RPMI8226 (cell line): ENCODE data around the gene LCN6.
"Not testable (repeated sequence)": the region's sequence is repeated elsewhere in the genome, so short reads cannot be mapped to it uniquely, and the experiment has no call there.

ENCODE experiments used
- DNase-seq: peaks from one replicate; pipeline ENCODE4 v3.0.0-alpha.2; 2015

The LCN6 gene

DNA sequence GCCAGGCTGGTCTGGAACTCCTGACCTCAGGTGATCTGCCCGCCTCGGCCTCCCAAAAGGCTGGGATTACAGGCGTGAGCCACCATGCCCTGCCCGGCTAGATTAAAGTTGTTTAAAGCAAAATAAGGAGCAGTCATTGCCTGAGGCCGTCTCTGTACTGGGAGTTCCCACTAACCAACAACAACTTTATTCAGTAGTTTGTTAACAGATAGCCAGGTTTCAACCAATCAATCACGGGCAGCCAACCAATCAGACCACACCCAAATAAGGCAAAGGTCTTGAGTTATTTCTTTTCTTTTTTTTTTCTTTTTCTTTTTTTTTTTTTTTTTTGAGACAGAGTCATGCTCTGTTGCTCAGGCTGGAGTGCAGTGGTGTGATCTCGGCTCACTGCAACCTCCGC is 43.6 kb downstream of the LCN6 start:
- DNase-seq, result not testable (repeated sequence)

DNA sequence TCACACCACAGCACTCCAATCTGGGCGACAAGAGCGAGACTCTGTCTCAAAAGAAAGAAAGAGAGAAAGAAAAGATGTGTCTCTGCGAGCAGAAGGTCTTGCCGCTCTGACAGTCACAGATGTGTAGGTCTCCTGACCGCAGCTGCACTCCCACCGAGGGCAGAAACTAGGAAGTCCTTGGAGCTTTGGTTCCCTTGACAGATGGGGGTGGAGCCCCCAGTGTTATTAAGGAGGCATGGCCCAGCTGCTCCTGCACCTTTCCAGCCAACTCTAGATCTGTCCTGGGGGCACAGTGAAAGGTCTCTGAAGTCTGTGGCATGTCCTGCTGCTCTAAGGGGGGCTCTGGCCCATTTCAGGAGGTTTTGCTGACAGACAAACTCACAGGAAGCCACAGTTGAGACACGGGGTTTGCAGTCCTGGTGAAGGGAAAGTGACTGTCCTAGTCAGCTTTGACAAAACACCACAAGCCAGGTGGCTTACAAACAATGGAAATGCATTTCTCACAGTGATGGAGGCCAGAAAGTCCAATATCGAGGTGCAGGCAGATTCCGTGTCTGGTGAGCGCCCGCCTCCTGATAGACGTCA is 45.0 kb downstream of the LCN6 start:
- peak; percentile 89 for DNase-seq

- no peak for DNase-seq
Measured at GRCh38 chr9:136701668-136702053, 46.7 kb downstream of the LCN6 start.

GRCh38 chr9:136700959-136701667 is 47.2 kb downstream of the LCN6 start:
- peak; percentile 79 for DNase-seq

GRCh38 chr9:136700304-136700703 is 48.0 kb downstream of the LCN6 start:
- no peak for DNase-seq

GRCh38 chr9:136698635-136699246 is 49.6 kb downstream of the LCN6 start:
- DNase-seq, result no peak

- DNase-seq, result no peak
Measured at GRCh38 chr9:136697821-136698526, 50.4 kb downstream of the LCN6 start.

- DNase-seq, result no peak
Measured at GRCh38 chr9:136697146-136697820, 51.0 kb downstream of the LCN6 start.

DNA sequence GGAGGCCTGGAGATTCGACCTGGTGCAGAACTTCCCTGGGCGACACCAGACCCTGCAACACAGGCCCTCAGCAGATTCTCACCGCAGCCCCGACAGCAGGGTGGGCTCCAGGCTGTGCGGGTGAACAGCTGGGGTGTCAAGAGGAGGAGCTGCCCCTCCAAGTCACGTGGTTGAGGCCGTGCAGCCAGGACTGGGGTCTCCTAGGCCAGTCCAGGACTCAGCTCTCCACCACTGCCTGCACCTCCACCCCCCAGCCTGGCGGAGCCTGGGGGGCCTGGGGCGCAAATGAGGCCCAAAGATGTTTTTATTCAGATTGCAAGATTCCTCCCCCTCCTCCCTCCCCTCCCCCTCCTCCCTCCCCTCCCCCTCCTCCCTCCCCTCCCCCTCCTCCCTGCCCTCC is 51.8 kb downstream of the LCN6 start:
- DNase-seq, result no peak

DNA sequence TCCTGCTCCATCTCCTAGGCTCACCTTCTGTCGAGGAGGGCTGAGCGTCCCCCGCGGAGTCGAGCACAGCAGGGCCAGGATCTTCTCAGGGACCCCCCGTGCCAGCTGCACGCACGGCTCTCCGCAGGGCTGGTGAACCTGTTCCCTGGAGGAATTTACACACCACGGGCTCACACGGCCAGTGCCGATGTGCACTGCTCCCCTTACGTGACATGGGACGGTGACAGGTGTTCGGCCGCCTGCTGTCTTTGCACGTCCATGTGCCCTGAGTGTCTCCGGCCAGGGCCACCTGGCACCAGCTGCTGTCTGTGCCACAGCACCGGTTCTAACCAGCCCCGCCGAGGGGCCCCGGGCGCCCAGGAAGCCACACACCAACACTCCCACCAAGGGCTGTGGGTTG is 52.4 kb downstream of the LCN6 start:
- peak; percentile 90 for DNase-seq

DNA sequence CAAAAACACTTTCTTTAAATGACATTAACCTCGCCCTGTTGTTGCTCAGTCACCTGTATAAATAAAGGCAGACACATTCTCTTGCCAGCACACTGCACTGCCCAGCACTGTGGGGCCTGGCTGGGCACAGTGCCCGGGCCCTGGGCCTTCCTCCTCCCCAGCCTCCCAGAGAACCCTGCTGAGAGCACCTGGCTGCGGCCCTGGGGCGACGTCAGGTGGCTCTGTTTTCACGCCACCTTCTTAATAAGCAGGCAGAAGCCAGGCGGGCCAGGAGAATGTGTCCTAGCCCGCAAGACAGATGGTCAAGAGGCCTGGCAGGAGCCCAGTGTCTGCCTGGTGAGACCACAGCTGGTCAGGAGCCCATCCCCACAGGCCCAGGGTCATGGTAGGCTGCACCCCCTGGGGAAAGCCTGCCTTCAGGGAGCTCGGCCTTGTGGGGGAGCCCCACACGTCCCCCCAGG is 52.9 kb downstream of the LCN6 start:
- DNase-seq, result peak; percentile 99

- DNase-seq, result no peak
Measured at GRCh38 chr9:136694872-136695247, 53.5 kb downstream of the LCN6 start.

DNA sequence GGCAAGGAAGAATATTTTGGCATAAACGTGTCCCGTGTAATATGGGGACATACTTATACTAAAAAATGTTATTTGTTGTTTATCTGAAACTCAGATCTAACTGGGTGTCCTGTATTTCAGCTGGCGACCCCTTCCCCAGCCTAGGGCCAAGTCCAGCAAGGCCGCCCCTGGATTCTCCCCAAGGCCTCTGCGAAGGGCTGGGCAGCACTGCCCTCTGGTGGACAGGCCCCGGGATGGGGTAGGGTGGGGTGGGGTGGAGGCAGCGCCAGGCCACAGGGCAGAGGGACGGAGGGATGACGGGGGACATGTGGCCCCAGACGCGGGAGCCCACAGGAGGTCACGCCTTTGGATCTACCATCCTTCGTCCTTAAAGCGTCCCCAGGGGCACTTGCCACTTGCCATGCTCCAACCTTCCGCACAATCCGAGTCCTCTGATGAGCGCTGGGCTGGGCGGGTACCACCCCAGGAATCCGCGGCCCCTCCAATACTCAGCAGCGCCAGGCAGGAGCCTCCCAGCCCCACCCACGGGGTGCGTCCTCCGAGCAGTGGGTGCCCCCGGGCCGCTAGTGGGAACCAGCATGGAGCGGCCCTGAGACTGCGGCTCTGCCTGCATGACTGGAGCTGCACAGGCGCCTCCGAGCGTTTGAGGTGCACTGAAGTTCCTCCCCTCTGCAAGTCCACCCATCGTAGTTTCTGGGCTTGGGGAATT is 54.0 kb downstream of the LCN6 start:
- peak; percentile 78 for DNase-seq
